GM23338 (cell line): Measurements from ENCODE around the gene RPL32. TPM values are rescaled to one million over a fixed set of nuclear protein-coding genes. Genes with fewer than 3 reads are reported as not detected.

Experiments
- ATAC-seq: fragments of 200-7000 bp; cut with Tn5 transposase; 3 replicates; pipeline ENCODE4 v1.9.1; 2020
- DNase-seq: peaks from one replicate; pipeline ENCODE4 v3.0.0-alpha.2; 2015; ENCODE audit warnings: low spot score
- H2AFZ ChIP-seq: fragments of 200-600 bp; sonication (generic); 2 replicates; pipeline ENCODE4 v1.8.0; 2016; ENCODE audit warnings: antibody characterized with exemption, mild to moderate bottlenecking, moderate library complexity
- H3F3A ChIP-seq: fragments of 200-600 bp; sonication (generic); replicated peaks from 2 replicates; pipeline ENCODE4 v1.8.0; 2017; ENCODE audit warnings: antibody characterized with exemption, mixed run types, low read depth
- H3K27ac ChIP-seq: fragments of 200-600 bp; sonication (generic); 2 replicates; pipeline ENCODE4 v1.6.1; 2016; ENCODE audit warnings: low read depth
- H3K27me3 ChIP-seq: fragments of 200-600 bp; sonication (generic); 2 replicates; pipeline ENCODE4 v1.8.0; 2016; ENCODE audit warnings: mild to moderate bottlenecking, mixed run types, moderate library complexity; ENCODE audit not compliant: insufficient read depth
- H3K36me3 ChIP-seq: fragments of 200-600 bp; sonication (generic); 2 replicates; pipeline ENCODE4 v1.8.0; 2016; ENCODE audit warnings: mild to moderate bottlenecking; ENCODE audit not compliant: insufficient read depth
- H3K4me1 ChIP-seq: fragments of 200-600 bp; sonication (generic); 2 replicates; pipeline ENCODE4 v1.8.0; 2016; ENCODE audit warnings: mild to moderate bottlenecking, moderate library complexity; ENCODE audit not compliant: insufficient read depth
- H3K4me2 ChIP-seq: fragments of 200-600 bp; sonication (generic); 2 replicates; pipeline ENCODE4 v1.7.1; 2017; ENCODE audit warnings: mixed run types
- H3K4me3 ChIP-seq: fragments of 200-600 bp; sonication (generic); 2 replicates; pipeline ENCODE4 v1.6.1; 2016; ENCODE audit warnings: mixed run types
- H3K79me2 ChIP-seq: fragments of 200-600 bp; sonication (generic); replicated peaks from 2 replicates; pipeline ENCODE4 v1.8.0; 2017; ENCODE audit warnings: mild to moderate bottlenecking; ENCODE audit not compliant: insufficient read depth
- H3K9me2 ChIP-seq: fragments of 200-600 bp; sonication (generic); 2 replicates; pipeline ENCODE4 v1.8.0; 2017; ENCODE audit not compliant: insufficient read depth
- H4K20me1 ChIP-seq: fragments of 200-600 bp; sonication (generic); replicated peaks from 2 replicates; pipeline ENCODE4 v1.8.0; 2017; ENCODE audit warnings: mild to moderate bottlenecking; ENCODE audit not compliant: insufficient read depth
- H3K27ac Mint-ChIP-seq: 2 replicates; pipeline ENCODE4 v1.8.0; 2020; ENCODE audit warnings: inconsistent platforms, mild to moderate bottlenecking, moderate library complexity, mixed read lengths
- H3K27me3 Mint-ChIP-seq: 3 replicates; pipeline ENCODE4 v1.8.0; 2022; ENCODE audit warnings: low read depth, mild to moderate bottlenecking, moderate library complexity, mixed read lengths, inconsistent platforms; ENCODE audit not compliant: insufficient read depth, poor library complexity
- H3K36me3 Mint-ChIP-seq: 3 replicates; pipeline ENCODE4 v1.8.0; 2021; ENCODE audit warnings: low read depth, mild to moderate bottlenecking, inconsistent platforms, moderate library complexity, mixed read lengths
- H3K4me1 Mint-ChIP-seq: 3 replicates; pipeline ENCODE4 v1.8.0; 2020; ENCODE audit warnings: mild to moderate bottlenecking, inconsistent platforms, mixed read lengths
- H3K4me3 Mint-ChIP-seq: 3 replicates; pipeline ENCODE4 v1.8.0; 2021; ENCODE audit warnings: moderate library complexity, mild to moderate bottlenecking, inconsistent platforms, mixed read lengths
- H3K9me3 Mint-ChIP-seq: 3 replicates; pipeline ENCODE4 v1.8.0; 2020; ENCODE audit warnings: moderate library complexity, mild to moderate bottlenecking, inconsistent platforms, mixed read lengths
- CREB1 ChIP-seq: fragments of 250-450 bp; sonication (Bioruptor Pico); IDR thresholded peaks from 2 replicates; pipeline ENCODE4 v1.5.0; 2020; ENCODE audit warnings: low read depth, mild to moderate bottlenecking, moderate library complexity
- EZH2phosphoT487 ChIP-seq: fragments of 200-600 bp; sonication (generic); IDR thresholded peaks from one replicate; pipeline ENCODE4 v1.8.1; 2018; ENCODE audit warnings: antibody characterized with exemption; ENCODE audit not compliant: unreplicated experiment
- NANOG ChIP-seq: IDR thresholded peaks from 2 replicates; pipeline ENCODE4 v1.6.1; 2016; ENCODE audit warnings: antibody characterized with exemption, borderline replicate concordance
- REST ChIP-seq: IDR thresholded peaks from one replicate; pipeline ENCODE4 v1.6.1; 2018; ENCODE audit warnings: antibody characterized with exemption; ENCODE audit not compliant: unreplicated experiment
- STAT1 ChIP-seq: IDR thresholded peaks from one replicate; pipeline ENCODE4 v1.6.1; 2016; ENCODE audit warnings: antibody characterized with exemption; ENCODE audit not compliant: unreplicated experiment
- ZNF114 ChIP-seq: fragments of 250-450 bp; sonication (Bioruptor Pico); IDR thresholded peaks from 2 replicates; pipeline ENCODE4 v1.5.0; 2020; ENCODE audit warnings: mild to moderate bottlenecking, moderate library complexity
- ZNF331 ChIP-seq: fragments of 250-450 bp; sonication (Bioruptor Pico); IDR thresholded peaks from 2 replicates; pipeline ENCODE4 v1.5.0; 2020; ENCODE audit warnings: low read depth, mild to moderate bottlenecking, moderate library complexity
- ZNF462 ChIP-seq: fragments of 250-450 bp; sonication (Bioruptor Pico); IDR thresholded peaks from 2 replicates; pipeline ENCODE4 v1.5.0; 2020; ENCODE audit warnings: mild to moderate bottlenecking, moderate library complexity
- polyA plus RNA-seq: library from polyadenylated mRNA; unstranded; fragments of >200 nt; fragmentation: Nextera tagmentation; extraction: Ambion mirVana; gene quantifications from 2 replicates; pipeline ENCODE4 v1.2.1, GENCODE V29; 2016
- total RNA-seq: library from RNA; depleted of rRNA; stranded (reverse); fragments of >200 nt; shearing (Covaris generic); gene quantifications from 2 replicates; pipeline ENCODE4 v1.2.3, GENCODE V29; 2014

RPL32 gene
- total and polyA plus RNA-seq, 2 experiments from 2014 or later, result 561 to 2,550 TPM

- Histone ChIP-seq H3K79me2 (no peaks in the 10 kb centered on the region), H3K4me1 (no peaks in the 10 kb centered on the region), H3K27me3 (peaks cover 11% of the 10 kb centered on the region; the same call in 1 of the 2 replicates), H3K36me3 (no peaks in the 10 kb centered on the region), H3K27ac (no peak overlapping the region), H2AFZ (peak overlapping the region; percentile 28), H3K9me2 (no peaks in the 10 kb centered on the region), H3K4me3 (no peak overlapping the region), H3K4me2 (no peak overlapping the region), H4K20me1 (0 out of 2 replicates have a peak, but pooled peaks cover 3% of the 10 kb centered on the region), H3F3A (no peaks in the 10 kb centered on the region)
- Mint-ChIP-seq H3K27ac (no peak overlapping the region), H3K27me3 (peaks cover 8% of the 10 kb centered on the region), H3K4me1 (peaks cover 7% of the 10 kb centered on the region), H3K36me3 (no peaks in the 10 kb centered on the region; the same call in 2 of the 3 replicates), H3K9me3 (peaks cover 5% of the 10 kb centered on the region; the same call in 1 of the 3 replicates), H3K4me3 (no peak overlapping the region)
- no peak; the same call in 2 of the 3 replicates for ATAC-seq
- no peak for DNase-seq
- TF ChIP-seq CREB1 (CRISPR knock-in tag), result no peak
- TF ChIP-seq ZNF114 (CRISPR knock-in tag), result no peak
- no peak for TF ChIP-seq STAT1
- no peak for TF ChIP-seq REST
- TF ChIP-seq ZNF462 (CRISPR knock-in tag), result no peak
- no peak for TF ChIP-seq NANOG
- no peak for TF ChIP-seq EZH2phosphoT487
- TF ChIP-seq ZNF331 (CRISPR knock-in tag), result no peak
Measured at GRCh38 chr3:12884790-12885582, 43.6 kb upstream of the RPL32 start.
